Endothelial cell of hepatic sinusoid (primary cell): ENCODE data around the gene ARRDC3.

Source experiments
- in situ Hi-C: cut with HindIII; loops from 2 replicates; pipeline ENCODE4 v1.10.0; 2017; ENCODE audit warnings: low sequenced_read_pairs

The ARRDC3 gene

DNA sequence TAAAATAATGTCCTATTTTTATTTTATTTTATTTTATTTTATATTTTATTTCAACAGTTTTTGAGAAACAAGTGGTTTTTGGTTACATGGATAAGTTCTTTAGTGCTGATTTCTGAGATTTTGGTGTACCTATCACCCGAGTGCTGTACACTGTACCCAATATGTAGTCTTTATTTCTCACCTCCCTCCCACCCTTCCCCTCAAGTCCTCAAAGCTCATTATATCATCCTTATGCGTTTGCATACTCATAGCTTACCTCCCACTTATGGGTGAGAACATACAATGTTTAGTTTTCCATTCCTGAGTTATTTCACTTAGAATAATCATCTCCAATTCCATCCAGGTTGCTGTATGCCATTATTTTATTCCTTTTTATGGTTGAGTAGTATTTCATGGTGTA is 63.5 kb downstream of the ARRDC3 start:
- in situ Hi-C loops, result no loop called here

DNA sequence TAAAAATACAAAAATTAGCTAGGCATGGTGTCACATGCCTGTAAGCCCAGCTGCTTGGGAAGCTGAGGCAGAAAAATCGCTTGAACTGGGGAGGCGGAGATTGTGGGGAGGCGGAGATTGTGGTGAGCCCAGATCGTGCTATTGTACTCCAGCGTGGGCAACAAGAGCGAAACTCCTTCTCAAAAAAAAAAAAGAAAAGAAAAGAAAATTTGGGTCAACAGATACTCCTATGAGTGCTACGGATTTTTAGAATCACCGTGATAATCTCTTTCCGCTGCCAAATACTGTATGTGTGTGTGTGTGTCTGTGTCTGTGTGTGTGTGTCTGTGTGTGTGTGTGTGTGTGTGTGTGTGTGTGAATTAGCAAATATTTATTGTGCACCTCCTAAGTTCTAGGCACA is 64.4 kb downstream of the ARRDC3 start:
- in situ Hi-C loops, result no loop called here
